ENCODE measurements around the gene ATP1A3.
A peak's percentile ranks its signal among the peaks of the same experiment; 100 is the strongest.

ATP1A3 gene

GRCh38 chr19:41965106-41965505 lies 28.9 kb downstream of the ATP1A3 start:
- TF ChIP-seq CTCF (IDR thresholded peaks at IDR 0.05; ENCODE audit: low read depth, low read length) = no peak
- DNase-seq (ENCODE audit: extremely low read depth, low read depth) = no peak

- no peak for DNase-seq (ENCODE audit: extremely low read depth, low read depth)
- no peak for TF ChIP-seq CTCF (IDR thresholded peaks at IDR 0.05; ENCODE audit: low read depth, low read length)
These were observed 33.1 kb downstream of the ATP1A3 start for GRCh38 chr19:41960973-41961372.

DNA sequence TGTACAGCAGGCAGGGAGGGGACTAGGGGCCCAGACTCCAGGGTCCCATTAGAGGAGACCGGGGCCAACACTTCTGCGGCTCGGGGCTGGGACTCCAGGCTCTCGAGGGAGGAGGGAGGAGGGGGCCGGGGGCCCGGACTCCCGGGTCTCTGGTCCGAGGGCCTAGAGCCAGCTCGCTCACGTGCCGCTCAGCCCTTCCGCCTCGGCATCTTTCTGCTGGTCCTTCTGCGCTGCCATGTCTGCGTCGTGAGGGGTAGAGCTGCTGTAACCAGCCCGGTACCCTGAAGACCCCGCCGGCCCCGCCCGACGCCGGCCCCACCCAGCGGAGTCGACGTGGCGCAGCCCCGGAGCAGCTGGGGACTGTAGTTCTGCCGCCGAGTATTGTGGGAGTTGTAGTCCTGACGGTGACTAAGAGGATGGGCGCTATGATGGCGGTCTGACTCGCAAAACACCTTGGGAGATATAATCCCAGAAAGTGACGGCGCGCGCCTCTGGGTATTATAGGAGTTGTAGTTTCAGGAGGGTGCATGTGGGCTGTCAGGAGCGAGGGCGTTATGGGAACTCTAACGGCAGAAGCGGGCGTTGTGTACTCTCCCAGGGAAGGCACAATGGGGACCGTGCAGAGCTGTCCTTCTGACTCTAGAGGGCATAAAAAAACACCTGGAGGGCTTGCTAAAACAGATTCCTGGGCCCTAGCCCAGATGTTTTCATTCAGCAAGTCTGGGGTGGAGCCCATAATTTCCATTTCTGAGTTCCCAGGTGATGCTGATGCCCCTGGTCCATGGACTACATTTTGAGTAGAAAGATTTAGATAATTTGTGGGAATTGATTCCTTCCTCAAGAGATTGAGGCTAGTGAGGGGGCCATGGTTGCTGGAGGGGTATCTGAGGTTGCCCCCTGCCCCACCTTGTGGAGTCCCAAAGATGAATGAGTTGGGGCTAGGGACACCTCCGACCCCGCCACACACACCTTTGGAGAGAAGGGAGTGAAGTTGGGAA lies 34.7 kb downstream of the ATP1A3 start, which contains the start of gene RABAC1:
TSS of gene RABAC1 (minus strand) at position 266 of the 998 bp plus-strand sequence. CDS start at position 237, 29 bp downstream.
- peak; percentile 17 for TF ChIP-seq CTCF (IDR thresholded peaks at IDR 0.05; ENCODE audit: low read depth, low read length)
- DNase-seq (ENCODE audit: extremely low read depth, low read depth) = peak; percentile 67

DNA sequence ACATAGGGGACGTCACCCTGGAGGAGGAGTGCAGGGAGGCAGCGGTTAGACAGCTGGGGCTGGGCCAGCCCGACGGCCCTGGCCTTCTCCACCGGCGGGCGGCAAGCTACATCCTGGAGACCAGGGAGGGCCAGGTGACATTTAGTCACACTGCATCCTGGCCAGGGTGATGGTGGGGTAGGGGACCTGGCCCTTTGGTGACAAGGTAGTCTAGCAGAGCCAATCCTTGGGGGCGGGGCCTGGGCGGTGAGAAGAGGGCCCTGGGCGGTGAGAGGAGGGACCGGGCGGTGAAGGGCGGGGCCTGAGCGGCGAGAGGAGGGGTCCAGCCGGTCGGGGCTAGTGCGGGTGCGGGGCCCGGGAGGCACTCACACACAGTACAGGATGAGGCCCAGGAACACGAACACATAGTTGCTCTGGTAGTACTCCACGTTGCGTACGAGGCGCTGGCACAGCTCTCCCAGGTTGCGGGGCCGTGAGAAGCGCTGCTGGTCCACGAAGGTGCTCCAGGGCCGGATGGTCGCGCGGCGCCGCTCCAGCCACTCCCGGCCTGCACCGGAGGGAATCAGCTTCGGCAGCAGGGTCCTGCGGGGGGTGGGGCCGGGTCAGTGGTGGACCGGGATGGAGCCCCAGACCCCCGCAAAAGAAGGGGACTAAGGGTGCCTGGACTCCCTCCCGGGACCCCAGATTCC lies 35.5 kb downstream of the ATP1A3 start:
- TF ChIP-seq CTCF (IDR thresholded peaks at IDR 0.05; ENCODE audit: low read depth, low read length) = no peak
- DNase-seq (ENCODE audit: extremely low read depth, low read depth) = peak; percentile 29

DNA sequence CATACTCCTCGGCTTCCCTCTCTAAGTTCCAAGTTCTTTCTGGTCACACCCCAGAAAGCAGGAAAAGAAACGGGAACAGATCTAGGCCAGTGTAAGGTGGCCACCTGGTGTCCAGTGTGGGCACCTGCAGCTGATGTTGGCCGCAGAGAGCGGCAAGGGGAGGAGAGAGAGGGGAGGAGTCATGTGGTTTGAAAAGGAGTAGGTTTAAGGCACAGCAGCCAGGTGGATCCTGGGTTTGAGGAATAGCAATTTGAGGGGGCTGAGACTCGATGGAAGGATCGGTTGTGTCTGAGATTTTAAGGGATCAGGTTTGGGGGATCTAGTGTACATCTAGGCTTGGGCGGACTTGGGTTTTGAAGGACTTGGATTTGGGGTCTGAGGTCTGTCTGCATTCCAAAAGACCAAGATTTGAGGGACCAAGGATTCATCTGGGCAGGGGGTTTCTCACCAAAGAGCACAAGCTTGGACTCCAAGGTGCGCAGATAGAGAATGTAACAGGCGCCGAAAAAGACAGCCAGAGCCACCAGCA lies 36.1 kb downstream of the ATP1A3 start:
- DNase-seq (ENCODE audit: extremely low read depth, low read depth) = peak; percentile 56
- peak; percentile 75 for TF ChIP-seq CTCF (IDR thresholded peaks at IDR 0.05; ENCODE audit: low read depth, low read length)

DNA sequence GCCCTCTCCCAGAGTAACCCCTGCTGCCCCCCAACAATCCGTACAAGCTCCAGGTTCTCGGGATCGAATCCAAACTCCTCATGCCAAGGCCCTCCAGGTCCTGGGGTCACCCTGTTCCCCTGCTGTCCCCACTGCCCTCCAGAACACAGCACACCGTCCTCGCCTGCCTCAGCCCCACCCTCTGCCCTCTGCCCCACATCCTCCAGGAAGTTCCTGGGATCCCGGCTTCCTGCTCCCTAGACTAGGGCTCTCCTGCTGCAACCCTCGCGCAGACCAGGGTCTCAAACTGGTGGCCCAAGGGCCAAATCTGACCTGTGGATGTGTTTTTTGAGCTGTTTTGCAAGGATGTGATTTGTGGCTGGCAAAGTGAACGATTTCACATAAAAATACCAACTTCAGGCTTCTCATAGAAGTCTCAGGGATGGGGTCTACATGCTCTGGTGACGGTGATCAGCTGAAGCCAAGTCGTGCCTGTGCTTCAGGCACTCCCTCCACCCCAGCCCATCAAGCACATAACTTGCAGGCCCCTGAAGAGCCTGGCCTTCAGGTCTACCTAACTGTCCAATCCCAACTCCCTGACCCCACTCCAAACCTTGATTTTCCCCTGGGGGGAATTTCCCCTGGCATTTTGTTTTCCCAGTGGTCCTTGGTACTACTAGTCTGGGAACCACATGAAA lies 36.7 kb downstream of the ATP1A3 start:
- TF ChIP-seq CTCF (IDR thresholded peaks at IDR 0.05; ENCODE audit: low read depth, low read length) = no peak
- DNase-seq (ENCODE audit: extremely low read depth, low read depth) = no peak

Data from AG09319 (cell line).